ENCODE data around the gene IGFBP4. TPM values are rescaled to one million over a fixed set of nuclear protein-coding genes. Genes with fewer than 3 reads are reported as not detected.

The IGFBP4 gene
- total RNA-seq, 1 donor from 2014 or later = 381 TPM

- ATAC-seq (peak; percentile 45), DNase-seq (peak; percentile 52)
- Histone ChIP-seq H3K4me1 (no peaks in the 10 kb centered on the region), H3K27ac (no peak overlapping the region), H3K4me3 (no peak overlapping the region), H3K36me3 (no peaks in the 10 kb centered on the region), H3K27me3 (no peaks in the 10 kb centered on the region), H3K9me3 (no peaks in the 10 kb centered on the region)
- peak; percentile 51 for TF ChIP-seq CTCF (IDR thresholded peaks at IDR 0.05)
- intact Hi-C loops (cut with DNase I) = no loop called here
Measured at GRCh38 chr17:40433551-40434415, 9.5 kb upstream of the IGFBP4 start.

- no peak overlapping the region for H3K27ac ChIP-seq
- H3K4me1 ChIP-seq = no peaks in the 10 kb centered on the region
- no peak for ATAC-seq
- H3K9me3 ChIP-seq = no peaks in the 10 kb centered on the region
- no peak overlapping the region for H3K4me3 ChIP-seq
- no peaks in the 10 kb centered on the region for H3K36me3 ChIP-seq
- no peaks in the 10 kb centered on the region for H3K27me3 ChIP-seq
- intact Hi-C loops (cut with DNase I) = no loop called here
- DNase-seq = no peak
- TF ChIP-seq CTCF (IDR thresholded peaks at IDR 0.05) = no peak
Measured at GRCh38 chr17:40436636-40437035, 6.6 kb upstream of the IGFBP4 start.

- Histone ChIP-seq H3K4me3 (no peak overlapping the region), H3K27me3 (no peaks in the 10 kb centered on the region), H3K27ac (no peak overlapping the region), H3K36me3 (no peaks in the 10 kb centered on the region), H3K4me1 (peaks cover 3% of the 10 kb centered on the region), H3K9me3 (no peaks in the 10 kb centered on the region)
- DNase-seq = no peak
- ATAC-seq = peak; percentile 9
- TF ChIP-seq CTCF (IDR thresholded peaks at IDR 0.05) = no peak
- intact Hi-C loops (cut with DNase I) = no loop called here
Measured at GRCh38 chr17:40437095-40437732, 6.0 kb upstream of the IGFBP4 start.

GRCh38 chr17:40440166-40440565 is 3.1 kb upstream of the IGFBP4 start:
- DNase-seq (no peak), ATAC-seq (no peak)
- Histone ChIP-seq H3K36me3 (no peaks in the 10 kb centered on the region), H3K4me3 (no peak overlapping the region), H3K27me3 (no peaks in the 10 kb centered on the region), H3K9me3 (no peaks in the 10 kb centered on the region), H3K27ac (no peak overlapping the region), H3K4me1 (peaks cover 11% of the 10 kb centered on the region)
- intact Hi-C loops (cut with DNase I) = loop anchor here (5.0 kb wide), 1 partner anchor 117 kb away; no protein-coding TSS in a partner anchor
- no peak for TF ChIP-seq CTCF (IDR thresholded peaks at IDR 0.05)

GRCh38 chr17:40442392-40443195 is 656 bp upstream of the IGFBP4 start:
- H3K27me3 ChIP-seq = no peaks in the 10 kb centered on the region
- intact Hi-C loops (cut with DNase I) = loop anchor here (5.0 kb wide), 1 partner anchor 115 kb away; no protein-coding TSS in a partner anchor
- peak; percentile 7 for TF ChIP-seq CTCF (IDR thresholded peaks at IDR 0.05)
- H3K4me1 ChIP-seq = peaks cover 25% of the 10 kb centered on the region
- H3K4me3 ChIP-seq = peak overlapping the region; percentile 81
- peak; percentile 18 for ATAC-seq
- peak overlapping the region; percentile 90 for H3K27ac ChIP-seq
- H3K9me3 ChIP-seq = no peaks in the 10 kb centered on the region
- no peaks in the 10 kb centered on the region for H3K36me3 ChIP-seq
- DNase-seq = peak; percentile 75
